D721Med (cell line): Measurements from ENCODE around the gene EXOSC7.
A peak's percentile ranks its signal among the peaks of the same experiment; 100 is the strongest.
"Not testable (repeated sequence)": the region's sequence is repeated elsewhere in the genome, so short reads cannot be mapped to it uniquely, and the experiment has no call there.

Experiments
- DNase-seq: peaks from one replicate; pipeline ENCODE4 v3.0.0; 2011; ENCODE audit warnings: low spot score; ENCODE audit not compliant: insufficient read length
- FAIRE-seq: peaks from 2 replicates; lab custom pipeline; 2011; peaks lifted over from hg19 to GRCh38; lab: Jason Lieb, UNC
- TF ChIP-seq, protein P1 (sequence below): IDR thresholded peaks from 2 replicates; pipeline ENCODE4 v1.5.1; 2012; ENCODE audit warnings: mild to moderate bottlenecking, control low read depth; ENCODE audit not compliant: insufficient read depth; ENCODE audit errors: missing control alignments

The EXOSC7 gene

GRCh38 chr3:45037720-45038455 lies 61.8 kb downstream of the EXOSC7 start:
- FAIRE-seq: peak; percentile 81
- TF ChIP-seq, protein P1, sequence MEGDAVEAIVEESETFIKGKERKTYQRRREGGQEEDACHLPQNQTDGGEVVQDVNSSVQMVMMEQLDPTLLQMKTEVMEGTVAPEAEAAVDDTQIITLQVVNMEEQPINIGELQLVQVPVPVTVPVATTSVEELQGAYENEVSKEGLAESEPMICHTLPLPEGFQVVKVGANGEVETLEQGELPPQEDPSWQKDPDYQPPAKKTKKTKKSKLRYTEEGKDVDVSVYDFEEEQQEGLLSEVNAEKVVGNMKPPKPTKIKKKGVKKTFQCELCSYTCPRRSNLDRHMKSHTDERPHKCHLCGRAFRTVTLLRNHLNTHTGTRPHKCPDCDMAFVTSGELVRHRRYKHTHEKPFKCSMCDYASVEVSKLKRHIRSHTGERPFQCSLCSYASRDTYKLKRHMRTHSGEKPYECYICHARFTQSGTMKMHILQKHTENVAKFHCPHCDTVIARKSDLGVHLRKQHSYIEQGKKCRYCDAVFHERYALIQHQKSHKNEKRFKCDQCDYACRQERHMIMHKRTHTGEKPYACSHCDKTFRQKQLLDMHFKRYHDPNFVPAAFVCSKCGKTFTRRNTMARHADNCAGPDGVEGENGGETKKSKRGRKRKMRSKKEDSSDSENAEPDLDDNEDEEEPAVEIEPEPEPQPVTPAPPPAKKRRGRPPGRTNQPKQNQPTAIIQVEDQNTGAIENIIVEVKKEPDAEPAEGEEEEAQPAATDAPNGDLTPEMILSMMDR: peak; percentile 99
- peak; percentile 91 for DNase-seq

DNA sequence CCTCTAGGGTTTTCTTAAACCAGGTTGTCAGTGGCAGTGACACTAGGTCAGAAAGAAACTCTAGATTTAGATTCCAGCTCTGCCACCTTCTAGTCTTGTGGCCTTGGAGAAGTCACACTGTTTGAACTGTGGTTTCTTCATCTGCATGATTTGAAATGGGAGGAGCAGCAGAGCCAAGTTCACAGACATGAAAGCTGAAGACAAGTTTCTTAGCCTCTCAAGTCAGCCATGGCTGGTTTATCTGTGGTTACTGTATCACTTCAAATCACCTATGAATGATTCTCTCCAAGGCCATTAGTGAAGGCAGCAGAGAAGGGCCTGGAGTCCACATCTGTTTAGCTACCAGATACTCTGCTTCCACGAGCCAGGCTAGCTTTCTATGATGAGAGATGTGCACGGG lies 65.6 kb downstream of the EXOSC7 start:
- no peak for FAIRE-seq
- TF ChIP-seq, protein P1: no peak

GRCh38 chr3:45042162-45042561 lies 66.1 kb downstream of the EXOSC7 start:
- no peak for DNase-seq
- FAIRE-seq: no peak

More for the DNA sequence above, 65.6 kb downstream of the EXOSC7 start:
- no peak for DNase-seq

GRCh38 chr3:45043728-45044299 lies 67.8 kb downstream of the EXOSC7 start:
- FAIRE-seq: no peak
- TF ChIP-seq, protein P1: no peak
- no peak for DNase-seq

More at GRCh38 chr3:45042162-45042561, 66.1 kb downstream of the EXOSC7 start:
- TF ChIP-seq, protein P1: no peak

GRCh38 chr3:45048244-45048643 lies 72.2 kb downstream of the EXOSC7 start:
- FAIRE-seq: no peak
- TF ChIP-seq, protein P1: no peak
- DNase-seq: no peak

- FAIRE-seq (no peak), DNase-seq (no peak)
- TF ChIP-seq, protein P1: no peak
Measured at GRCh38 chr3:45049807-45050206, 73.8 kb downstream of the EXOSC7 start.

GRCh38 chr3:45051685-45052084 lies 75.6 kb downstream of the EXOSC7 start:
- TF ChIP-seq, protein P1: no peak
- DNase-seq: no peak
- no peak for FAIRE-seq

GRCh38 chr3:45053805-45054195 lies 77.8 kb downstream of the EXOSC7 start:
- DNase-seq, FAIRE-seq: not testable (repeated sequence)
